Amniotic epithelial cell (primary cell): ENCODE results near the gene CGREF1.
"Not testable (repeated sequence)": the region's sequence is repeated elsewhere in the genome, so short reads cannot be mapped to it uniquely, and the experiment has no call there.

Source experiments
- DNase-seq: peaks from one replicate; pipeline ENCODE4 v3.0.0-alpha.2; 2010; ENCODE audit warnings: low read depth

Gene CGREF1

GRCh38 chr2:27087823-27088410, 31.0 kb downstream of the CGREF1 start:
- no peak for DNase-seq

- peak; percentile 5 for DNase-seq
Observed at GRCh38 chr2:27086724-27087593, 32.0 kb downstream of the CGREF1 start, which contains the start of gene KHK. Gene KHK (plus strand): TSS chr2:27086772. CDS start chr2:27087260, 488 bp downstream.

GRCh38 chr2:27086090-27086723, 32.7 kb downstream of the CGREF1 start:
- peak; percentile 77 for DNase-seq

GRCh38 chr2:27085673-27086089, 33.2 kb downstream of the CGREF1 start:
- DNase-seq: peak; percentile 41

GRCh38 chr2:27085062-27085672, 33.8 kb downstream of the CGREF1 start:
- no peak for DNase-seq

- DNase-seq: no peak
Observed at GRCh38 chr2:27084297-27085061, 34.4 kb downstream of the CGREF1 start.

GRCh38 chr2:27083410-27084296, 35.3 kb downstream of the CGREF1 start:
- DNase-seq: no peak

GRCh38 chr2:27082773-27083409, 36.0 kb downstream of the CGREF1 start:
- no peak for DNase-seq

- DNase-seq: no peak
Observed at GRCh38 chr2:27081984-27082772, 36.8 kb downstream of the CGREF1 start.

GRCh38 chr2:27080603-27080936, 38.4 kb downstream of the CGREF1 start:
- DNase-seq: no peak

GRCh38 chr2:27080140-27080469, 38.8 kb downstream of the CGREF1 start:
- DNase-seq: no peak

GRCh38 chr2:27079233-27080139, 39.4 kb downstream of the CGREF1 start:
- DNase-seq: no peak

GRCh38 chr2:27078267-27079194, 40.4 kb downstream of the CGREF1 start, which contains the start of gene EMILIN1:
Gene EMILIN1 (plus strand): TSS chr2:27078615. CDS start chr2:27079066, 451 bp downstream.
- DNase-seq: peak; percentile 83

GRCh38 chr2:27077231-27077630, 41.7 kb downstream of the CGREF1 start:
- no peak for DNase-seq

GRCh38 chr2:27076323-27076722, 42.6 kb downstream of the CGREF1 start:
- DNase-seq: no peak

- DNase-seq: not testable (repeated sequence)
Observed at GRCh38 chr2:27075566-27075871, 43.4 kb downstream of the CGREF1 start.
